Frontal cortex (tissue), 4 donors: ENCODE results near the gene SNAI1. TPM values are rescaled to one million over a fixed set of nuclear protein-coding genes. Genes with fewer than 3 reads are reported as not detected.
"Not testable (repeated sequence)": the region's sequence is repeated elsewhere in the genome, so short reads cannot be mapped to it uniquely, and the experiment has no call there.

Experiments
- DNase-seq, 2 donors: peaks; one replicate each; pipeline ENCODE4 v3.0.0; 2012; ENCODE audit warnings: low spot score in 2 of 2
- FAIRE-seq: peaks from 2 replicates; lab custom pipeline; 2012; peaks lifted over from hg19 to GRCh38; lab: Jason Lieb, UNC
- total RNA-seq: library from RNA; depleted of rRNA; stranded (reverse); fragments of >200 nt; gene quantifications from one replicate; pipeline ENCODE4 v1.2.3, GENCODE V29; 2014
- donor health status: control.
- donor health status: control.
- donor health status: control.

The SNAI1 gene
- total RNA-seq, 1 donor from 2014 or later: not detected

DNA sequence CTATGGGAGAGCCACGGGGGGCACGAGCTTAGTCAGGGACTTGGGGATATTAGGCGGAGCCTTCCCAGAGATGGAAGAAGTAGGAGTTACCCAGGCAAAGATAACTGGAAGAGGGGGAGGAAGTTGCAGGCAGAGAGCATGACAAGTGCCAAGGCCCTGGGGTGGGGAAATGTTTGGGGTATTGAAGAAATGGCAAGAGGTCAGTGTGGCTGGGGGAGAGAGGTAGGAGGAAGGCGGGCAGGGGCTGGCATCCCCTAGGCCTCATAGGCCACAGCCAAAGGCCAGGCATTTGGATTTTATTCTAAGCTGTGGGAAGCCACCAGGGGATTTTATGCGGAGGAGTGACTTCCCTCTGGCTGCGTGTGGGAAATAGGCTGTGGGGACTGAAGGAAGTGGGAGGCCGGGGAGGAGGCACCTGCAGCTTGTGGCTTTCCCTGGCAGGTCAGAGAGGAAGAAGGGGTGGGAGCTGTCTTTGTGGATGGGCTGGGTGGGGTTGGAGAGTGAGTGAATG, 22.7 kb downstream of the SNAI1 start:
- no peak for DNase-seq
- FAIRE-seq: no peak

DNA sequence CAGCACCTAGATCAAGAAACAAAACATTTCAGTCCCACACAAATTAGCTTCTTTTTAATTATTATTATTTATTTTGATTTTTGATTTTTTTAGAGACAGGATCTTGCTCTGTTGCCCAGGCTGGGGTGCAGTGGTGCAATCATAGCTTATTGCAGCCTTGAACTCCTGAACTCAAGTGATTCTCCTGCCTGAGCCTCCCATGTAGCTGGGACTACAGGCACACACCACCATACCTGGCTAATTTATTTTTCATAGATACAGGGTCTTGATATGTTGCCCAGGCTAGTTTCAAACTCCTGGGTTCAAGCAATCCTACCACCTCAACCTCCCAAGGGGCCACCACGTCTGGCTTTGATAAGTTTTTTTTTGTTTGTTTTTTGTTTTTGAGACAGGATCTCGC, 24.6 kb downstream of the SNAI1 start:
- FAIRE-seq (no peak), DNase-seq (no peak)

DNA sequence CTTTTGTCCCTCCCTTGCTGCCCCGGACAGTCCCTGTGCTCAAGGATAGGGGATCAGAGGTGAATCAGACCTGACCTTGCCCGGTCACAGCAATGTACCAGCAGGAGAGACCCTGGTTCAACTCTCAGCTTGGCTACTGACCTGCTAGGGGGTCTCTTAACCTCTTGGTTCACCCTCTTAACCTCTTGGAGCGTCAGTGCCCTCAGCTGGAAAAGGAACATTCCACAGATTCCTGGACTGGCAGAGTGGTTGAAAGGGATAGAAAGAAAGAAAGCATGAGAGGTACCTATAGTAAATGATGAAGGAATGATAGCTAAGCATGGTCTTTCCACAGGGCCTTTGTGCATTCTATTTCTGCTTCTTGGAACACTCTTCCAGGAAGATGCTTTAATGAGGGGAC, 25.2 kb downstream of the SNAI1 start:
- FAIRE-seq: no peak
- no peak for DNase-seq

DNA sequence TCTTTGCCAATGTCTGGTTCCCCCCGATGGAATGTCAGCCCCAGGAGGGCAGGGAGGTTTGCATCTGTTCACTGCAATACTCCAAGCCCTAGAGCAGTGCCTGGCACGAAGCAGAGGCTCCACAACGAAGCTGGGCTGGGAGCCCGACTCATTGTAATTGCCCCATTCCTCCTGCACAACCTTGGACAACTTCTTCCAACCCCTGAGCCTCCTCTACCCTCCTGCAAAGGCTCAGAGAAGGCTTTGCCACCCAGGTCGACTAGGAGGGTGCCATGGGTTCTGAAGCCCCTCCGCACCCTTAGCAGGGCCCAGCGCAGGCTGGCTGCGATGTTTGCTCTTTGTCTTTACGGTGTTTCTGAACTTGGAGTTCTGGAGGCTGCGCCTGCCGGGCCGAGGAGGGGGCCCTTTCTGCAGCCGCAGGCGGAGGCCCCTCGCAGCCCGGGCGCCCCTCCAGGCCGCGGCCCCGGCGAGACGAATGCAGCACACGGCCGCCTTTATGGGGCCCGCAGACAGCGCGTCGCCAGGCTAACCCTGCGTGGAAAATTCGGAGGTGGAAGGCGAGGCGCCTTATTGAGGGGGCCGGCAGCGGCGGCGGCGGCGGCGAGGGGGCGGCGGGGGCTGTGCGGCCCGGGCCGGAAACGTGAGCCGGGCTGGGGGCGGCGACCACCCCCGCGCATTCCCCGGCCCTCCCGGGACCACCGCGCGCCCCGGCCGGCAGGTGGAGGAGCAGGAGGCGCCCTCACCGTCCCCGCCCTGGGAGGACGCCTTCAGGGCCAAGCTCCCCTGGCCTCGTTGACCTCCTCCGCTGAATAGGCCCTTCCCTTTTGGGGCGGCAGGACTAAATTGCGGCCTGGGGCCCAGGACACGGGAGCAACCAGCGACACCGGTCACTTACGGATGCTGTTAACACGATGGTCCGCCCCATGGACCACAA, 27.0 kb downstream of the SNAI1 start:
- DNase-seq (no peak), FAIRE-seq (no peak)

DNA sequence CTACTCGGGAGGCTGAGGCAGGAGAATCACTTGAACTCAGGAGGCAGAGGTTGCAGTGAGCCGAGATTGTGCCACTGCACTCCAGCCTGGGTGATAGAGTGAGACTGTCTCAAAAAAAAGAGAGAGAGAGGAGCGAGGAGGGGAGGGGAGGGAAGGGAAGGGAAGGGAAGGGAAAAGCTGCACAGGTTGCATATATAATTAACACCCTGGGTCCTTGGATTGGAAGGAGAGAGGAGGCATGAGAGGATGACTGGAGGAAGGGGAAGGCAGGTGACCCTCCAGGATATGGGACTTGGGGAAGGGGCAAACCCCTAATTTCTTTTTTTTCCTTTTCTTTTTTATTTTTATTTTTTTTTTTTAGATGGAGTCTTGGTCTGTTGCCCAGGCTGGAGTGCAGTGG, 28.8 kb downstream of the SNAI1 start:
- DNase-seq, FAIRE-seq: not testable (repeated sequence)

DNA sequence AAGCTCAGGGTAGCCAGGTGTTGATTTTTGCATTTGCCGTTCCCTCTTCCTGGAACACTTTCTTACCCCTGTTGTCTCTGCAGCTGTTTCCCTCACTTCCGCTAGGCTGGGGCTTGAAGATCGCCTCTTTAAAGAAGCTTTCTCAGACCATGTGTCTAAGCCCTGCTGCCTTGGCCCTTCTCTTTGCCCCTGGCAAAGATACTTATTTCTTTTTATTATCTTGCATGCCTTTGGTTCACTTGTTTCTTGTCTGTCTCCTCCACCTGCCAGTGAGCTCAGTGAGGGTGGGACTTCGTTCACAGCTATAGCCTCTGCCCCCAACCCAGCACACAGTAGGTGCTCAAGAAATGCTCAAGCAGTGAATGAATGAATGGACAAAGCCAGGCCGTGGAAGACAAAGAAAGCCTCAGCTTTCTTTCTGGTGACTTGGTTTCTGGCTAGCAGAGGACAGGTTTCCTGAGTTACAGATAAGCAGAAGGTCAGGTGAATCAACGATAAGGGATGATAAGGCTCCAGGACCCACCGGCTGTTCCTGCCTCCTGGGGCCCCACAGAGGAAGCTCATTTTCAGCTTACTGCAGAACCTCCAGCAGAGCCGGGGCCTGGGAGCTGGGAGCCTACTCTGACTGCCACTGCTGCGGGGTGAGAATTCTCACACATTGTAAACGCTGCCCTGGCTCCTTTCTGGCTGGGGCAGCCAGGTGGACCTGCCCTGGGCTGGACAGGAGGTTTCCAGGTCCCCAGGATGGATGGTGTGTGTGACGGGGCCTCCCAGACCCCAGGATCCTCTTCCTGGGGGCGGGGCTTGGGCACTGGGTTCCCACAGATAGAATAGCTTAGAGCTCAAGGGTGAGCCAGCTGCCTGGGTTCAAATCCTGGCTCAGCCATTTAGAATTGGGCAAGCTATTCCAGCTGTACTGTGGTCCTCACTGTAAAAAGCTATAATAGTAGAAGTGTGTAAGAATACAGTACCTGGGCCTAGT, 29.8 kb downstream of the SNAI1 start:
- no peak for DNase-seq
- no peak for FAIRE-seq

DNA sequence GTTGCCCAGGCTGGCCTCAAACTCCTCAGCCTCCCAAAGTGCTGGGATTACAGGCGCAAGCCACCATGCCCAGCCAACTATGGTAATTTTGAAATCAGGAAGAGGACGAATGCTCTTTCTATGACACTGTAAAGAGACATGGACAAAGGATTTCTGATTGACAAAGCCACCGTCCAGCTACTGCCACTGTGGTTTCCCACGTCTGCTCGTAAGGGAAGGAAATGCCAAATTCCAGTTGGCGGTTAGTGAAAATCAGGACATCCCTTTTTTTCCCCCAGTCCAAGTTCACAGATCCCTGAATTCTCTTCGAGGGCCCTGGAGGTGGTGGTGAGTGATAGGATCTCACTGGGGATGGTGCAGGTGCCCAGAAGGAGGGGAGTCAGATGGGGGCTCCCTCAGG, 31.2 kb downstream of the SNAI1 start:
- DNase-seq (no peak), FAIRE-seq (no peak)

GRCh38 chr20:50014570-50015562, 32.1 kb downstream of the SNAI1 start:
- FAIRE-seq: no peak
- no peak for DNase-seq

GRCh38 chr20:50015636-50015992, 32.8 kb downstream of the SNAI1 start:
- FAIRE-seq: no peak

GRCh38 chr20:50015993-50016770, 33.4 kb downstream of the SNAI1 start:
- FAIRE-seq: no peak
- no peak for DNase-seq

More at GRCh38 chr20:50015636-50015992, 32.8 kb downstream of the SNAI1 start:
- no peak for DNase-seq

DNA sequence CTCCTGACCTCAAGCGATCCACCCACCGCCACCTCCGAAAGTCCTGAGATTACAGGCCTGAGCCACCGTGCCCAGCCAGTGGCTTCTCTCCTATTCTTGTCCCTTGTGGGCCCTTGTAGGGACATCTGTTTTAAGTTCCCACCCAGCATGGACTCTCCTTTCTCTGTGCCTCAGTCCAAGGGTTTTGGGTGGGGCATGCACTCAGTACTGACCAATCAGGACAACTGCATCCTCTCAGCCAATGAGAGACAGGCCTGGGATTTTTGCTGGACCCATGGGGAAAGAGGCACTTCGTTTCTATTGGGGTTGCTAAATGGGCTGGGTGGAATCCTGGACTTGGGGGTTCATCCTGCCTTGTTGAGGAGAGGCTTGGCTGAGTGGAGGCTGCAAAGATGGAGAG, 34.4 kb downstream of the SNAI1 start:
- FAIRE-seq (no peak), DNase-seq (no peak)

GRCh38 chr20:50017576-50018248, 34.9 kb downstream of the SNAI1 start:
- FAIRE-seq (no peak), DNase-seq (no peak)

DNA sequence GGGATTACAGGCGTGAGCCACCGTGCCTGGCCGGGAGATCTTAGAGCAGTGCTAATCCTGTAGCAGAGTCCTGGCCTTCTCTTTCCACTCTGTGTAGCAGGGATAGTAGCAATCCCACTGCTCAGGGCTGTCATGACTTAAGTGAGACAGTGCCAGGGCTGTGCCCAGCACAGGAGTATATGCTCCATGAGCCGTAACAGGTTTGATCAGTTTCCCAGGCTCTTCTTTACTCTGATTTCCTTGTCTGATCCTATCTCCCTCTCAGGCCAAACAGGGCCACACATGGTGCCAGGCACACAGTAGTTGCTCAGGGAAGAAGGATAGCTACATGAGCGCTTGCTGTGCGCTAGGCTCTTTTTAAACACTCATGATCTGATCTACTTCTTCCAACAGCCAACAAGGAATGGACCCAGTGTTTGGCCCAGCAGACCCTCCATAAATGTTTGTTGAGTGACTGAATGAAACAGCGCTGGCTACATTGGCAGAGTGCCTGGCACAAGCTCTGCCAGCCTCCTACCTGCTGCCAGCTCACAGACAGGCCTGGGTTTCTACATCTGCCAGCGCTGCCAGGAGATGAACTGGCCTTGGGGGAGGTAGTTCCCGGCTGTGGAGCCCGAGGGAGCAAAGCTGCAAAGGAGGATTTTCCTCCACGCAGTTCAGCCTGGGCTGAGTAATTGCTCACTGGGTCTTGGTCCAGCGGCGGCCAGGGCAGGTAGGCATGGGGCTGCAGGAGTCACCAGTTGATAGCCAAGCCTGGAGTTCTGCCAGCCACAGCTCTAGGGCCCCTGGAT, 36.9 kb downstream of the SNAI1 start:
- no peak for FAIRE-seq
- DNase-seq: no peak

DNA sequence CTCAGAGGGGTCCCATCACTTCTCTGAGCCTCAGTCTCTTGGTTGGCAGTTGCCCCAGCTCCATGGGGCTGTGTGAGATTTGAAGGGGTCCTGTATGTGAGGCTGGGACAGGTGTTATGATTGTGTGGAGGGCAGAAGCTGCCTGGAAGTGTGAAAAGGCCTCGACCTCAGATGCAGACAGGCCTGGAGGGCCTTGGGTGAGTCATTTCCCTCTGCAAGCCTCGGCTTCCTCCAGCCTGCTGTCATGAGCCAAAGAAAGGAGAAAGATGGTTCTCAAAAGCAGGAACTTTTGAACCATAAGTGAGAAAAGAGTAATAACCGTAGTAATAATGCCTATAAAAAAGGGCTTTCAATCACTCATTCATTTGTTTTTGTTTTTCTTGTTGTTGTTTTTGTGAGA, 37.5 kb downstream of the SNAI1 start:
- DNase-seq (no peak), FAIRE-seq (no peak)

GRCh38 chr20:50022676-50023075, 39.9 kb downstream of the SNAI1 start:
- FAIRE-seq (no peak), DNase-seq (no peak)

DNA sequence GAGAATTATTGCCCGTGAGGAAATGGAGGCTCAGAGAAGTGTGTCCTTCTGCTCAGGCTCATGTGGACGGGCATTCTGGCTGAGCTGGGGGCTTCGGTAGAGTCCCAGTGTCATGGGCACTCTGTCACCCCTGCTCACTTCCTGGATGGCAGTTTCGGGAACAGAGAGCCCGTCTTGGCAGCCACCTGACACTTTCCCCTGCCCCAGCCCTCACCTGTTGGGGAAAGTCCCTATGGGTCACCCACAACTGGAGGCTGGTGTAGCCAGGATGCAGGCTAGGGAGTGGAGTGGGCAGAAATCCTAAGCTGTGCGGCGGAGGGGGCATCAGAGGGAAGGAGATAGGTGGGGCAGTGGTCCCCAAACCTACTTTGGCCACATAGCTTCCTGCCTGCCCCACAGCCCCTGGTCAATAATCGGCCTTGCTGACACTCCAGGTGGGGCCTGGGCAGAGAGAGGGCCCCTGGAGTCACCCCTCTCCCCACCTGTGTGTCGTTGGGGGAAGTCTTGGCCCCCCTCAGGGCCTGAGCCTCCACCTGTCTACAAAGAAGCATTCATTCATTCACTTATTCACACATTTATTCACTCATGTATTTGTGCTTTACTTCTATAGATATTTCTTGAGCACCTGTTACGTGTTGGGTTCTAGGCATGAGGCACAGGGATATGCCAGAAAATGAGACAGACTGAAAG, 40.5 kb downstream of the SNAI1 start:
- DNase-seq: no peak
- no peak for FAIRE-seq
